ENCODE measurements around the gene CD2. TPM values are rescaled to one million over a fixed set of nuclear protein-coding genes. Genes with fewer than 3 reads are reported as not detected.

The CD2 gene
- total RNA-seq, 1 experiment from 2014 or later: not detected

DNA sequence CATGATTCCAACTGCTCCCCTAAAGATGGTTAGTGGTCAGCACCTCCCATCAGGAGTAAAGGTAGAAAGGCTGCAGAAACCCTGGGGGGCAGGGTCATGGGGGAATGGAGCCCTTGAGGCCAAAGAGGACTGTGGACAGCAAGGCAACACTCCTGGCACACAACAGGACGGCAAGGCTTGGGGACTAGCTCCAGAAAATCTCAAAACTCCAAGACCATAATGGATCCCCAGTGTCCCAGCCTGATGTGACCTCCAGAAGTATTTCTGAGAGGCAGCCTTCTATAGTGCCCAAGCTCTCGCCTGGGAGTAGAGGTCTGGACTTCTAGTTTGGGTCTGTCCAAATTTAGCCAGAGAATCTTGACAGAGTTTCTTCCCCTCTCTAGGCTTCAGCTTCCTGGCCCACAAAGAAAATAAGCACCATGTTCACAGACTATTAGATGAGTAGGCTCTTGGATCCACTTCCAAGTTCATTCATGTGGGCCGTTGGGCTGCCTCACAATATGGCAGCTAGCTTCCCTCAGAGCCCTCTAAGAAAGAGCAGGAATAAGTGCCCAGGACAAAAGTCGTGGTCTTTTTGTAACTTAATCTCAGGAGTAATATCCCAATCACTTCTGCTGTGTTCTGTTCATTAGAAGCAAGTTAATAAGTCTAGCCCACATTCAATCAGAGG, 6.9 kb downstream of the CD2 start:
- no peaks in the 10 kb centered on the region for H3K36me3 ChIP-seq (replicated peaks; ENCODE audit: control insufficient read depth, insufficient read depth, low read length)
- H3K4me3 ChIP-seq (ENCODE audit: insufficient read depth, low read depth, low read length): no peak overlapping the region
- H3K27me3 ChIP-seq (ENCODE audit: control insufficient read depth, insufficient read depth, low read length): no peaks in the 10 kb centered on the region
- DNase-seq: no peak

DNA sequence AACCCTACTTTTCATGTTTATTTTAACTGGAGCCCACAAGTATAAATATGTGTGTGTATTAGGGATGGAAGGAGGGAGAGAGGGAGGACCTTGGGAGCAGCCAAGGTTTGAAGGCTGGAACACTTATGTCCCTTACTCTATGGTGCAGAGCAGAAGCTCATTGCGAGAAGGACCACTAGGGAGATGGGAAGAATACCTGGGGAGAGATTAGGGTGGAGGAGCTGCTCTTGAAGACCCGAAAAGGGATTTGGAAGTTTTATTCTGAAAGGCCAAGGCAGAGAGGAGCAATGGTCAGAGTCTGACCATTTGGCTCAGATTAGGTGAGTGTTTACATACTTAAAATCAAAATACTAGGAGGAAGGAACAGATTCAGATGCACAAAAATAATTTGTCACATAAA, 8.1 kb downstream of the CD2 start:
- H3K36me3 ChIP-seq (replicated peaks; ENCODE audit: control insufficient read depth, insufficient read depth, low read length): no peaks in the 10 kb centered on the region
- H3K4me3 ChIP-seq (ENCODE audit: insufficient read depth, low read depth, low read length): no peak overlapping the region
- H3K27me3 ChIP-seq (ENCODE audit: control insufficient read depth, insufficient read depth, low read length): no peaks in the 10 kb centered on the region
- DNase-seq: no peak

DNA sequence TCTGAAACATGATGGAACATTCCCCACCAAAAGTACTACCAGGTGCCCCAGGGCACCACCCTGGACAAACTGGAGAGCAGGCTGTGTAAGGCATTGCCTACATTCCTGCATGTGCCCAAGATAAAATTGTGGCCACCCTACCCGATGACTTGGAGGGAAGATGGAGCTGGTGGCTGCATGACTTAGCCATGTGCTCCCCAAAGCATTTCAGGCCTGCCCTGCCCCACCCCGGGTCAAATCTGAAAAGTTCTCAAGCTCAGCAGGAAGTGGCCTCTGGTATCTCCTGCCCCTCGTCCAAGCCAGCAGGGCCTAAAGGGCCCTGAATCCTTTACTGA, 8.5 kb downstream of the CD2 start:
- Histone ChIP-seq H3K36me3 (replicated peaks; ENCODE audit: control insufficient read depth, insufficient read depth, low read length) (no peaks in the 10 kb centered on the region), H3K4me3 (ENCODE audit: insufficient read depth, low read depth, low read length) (no peak overlapping the region), H3K27me3 (ENCODE audit: control insufficient read depth, insufficient read depth, low read length) (no peaks in the 10 kb centered on the region)
- no peak for DNase-seq

DNA sequence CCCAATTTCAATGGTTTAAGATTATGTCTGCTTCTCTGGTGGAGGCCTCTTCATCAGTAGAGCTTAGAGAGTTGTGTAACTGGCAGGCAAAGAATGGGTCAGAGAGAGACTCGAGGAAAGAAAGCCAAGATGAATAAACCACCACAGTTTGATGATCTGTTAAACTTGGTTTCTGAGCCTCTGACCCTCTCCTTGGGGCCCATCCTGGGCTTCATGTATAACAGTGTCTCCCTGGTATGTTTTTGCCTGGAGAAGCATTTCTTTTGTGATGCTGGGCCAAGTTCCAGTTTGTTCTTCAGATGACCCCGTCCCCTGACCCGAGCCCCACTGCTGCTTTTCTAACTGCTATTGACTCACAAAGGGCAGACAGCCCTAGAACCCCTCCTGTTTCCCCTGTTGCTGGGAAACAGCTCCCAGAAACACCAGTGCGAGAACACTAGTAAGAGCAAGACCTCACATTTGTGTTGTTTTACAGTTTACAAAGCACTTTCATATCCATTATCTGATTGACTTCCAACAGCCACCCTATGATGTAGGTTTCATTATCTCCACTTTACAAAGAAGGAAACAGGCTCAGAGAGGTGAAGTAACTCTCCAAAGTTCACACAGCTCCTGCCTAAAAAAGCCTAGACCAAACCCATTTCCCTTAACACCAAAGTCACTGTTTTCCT, 9.0 kb downstream of the CD2 start:
- Histone ChIP-seq H3K27me3 (ENCODE audit: control insufficient read depth, insufficient read depth, low read length) (no peaks in the 10 kb centered on the region), H3K36me3 (replicated peaks; ENCODE audit: control insufficient read depth, insufficient read depth, low read length) (no peaks in the 10 kb centered on the region), H3K4me3 (ENCODE audit: insufficient read depth, low read depth, low read length) (no peak overlapping the region)
- DNase-seq: no peak

DNA sequence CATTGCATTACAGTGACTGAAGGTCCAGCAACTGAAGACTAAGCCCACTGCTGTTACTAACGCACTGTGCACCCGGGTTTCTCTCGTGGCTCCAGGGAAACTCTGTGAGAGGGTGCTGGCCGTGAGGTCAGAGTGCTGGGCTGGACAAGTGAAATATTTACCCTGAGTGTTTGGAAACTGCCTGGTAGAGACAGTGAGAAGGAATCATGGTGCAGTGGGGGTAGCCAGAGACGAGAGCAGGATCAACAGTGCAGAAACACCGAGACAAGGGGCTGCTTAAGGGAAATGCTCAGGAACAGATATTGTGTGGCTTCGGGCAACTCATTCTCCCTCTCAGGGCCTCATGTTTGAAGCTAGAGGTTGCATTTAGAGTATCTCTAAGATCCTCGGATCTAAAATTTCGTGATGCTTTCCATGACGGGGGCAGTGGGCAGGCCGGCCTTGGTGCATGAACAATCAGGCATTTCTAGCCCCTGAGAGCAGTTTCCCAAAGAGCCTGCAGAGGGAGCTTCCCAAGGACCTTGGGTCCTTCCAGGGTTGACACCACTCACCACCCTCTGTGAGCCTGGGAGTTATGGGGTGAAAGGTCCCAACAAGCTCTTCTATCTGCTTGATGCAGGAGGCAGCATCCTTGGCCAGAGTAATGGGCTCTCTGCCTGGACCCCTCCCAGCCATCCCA, 9.7 kb downstream of the CD2 start:
- no peaks in the 10 kb centered on the region for H3K27me3 ChIP-seq (ENCODE audit: control insufficient read depth, insufficient read depth, low read length)
- DNase-seq: peak; percentile 80
- no peak overlapping the region for H3K4me3 ChIP-seq (ENCODE audit: insufficient read depth, low read depth, low read length)
- no peaks in the 10 kb centered on the region for H3K36me3 ChIP-seq (replicated peaks; ENCODE audit: control insufficient read depth, insufficient read depth, low read length)

DNA sequence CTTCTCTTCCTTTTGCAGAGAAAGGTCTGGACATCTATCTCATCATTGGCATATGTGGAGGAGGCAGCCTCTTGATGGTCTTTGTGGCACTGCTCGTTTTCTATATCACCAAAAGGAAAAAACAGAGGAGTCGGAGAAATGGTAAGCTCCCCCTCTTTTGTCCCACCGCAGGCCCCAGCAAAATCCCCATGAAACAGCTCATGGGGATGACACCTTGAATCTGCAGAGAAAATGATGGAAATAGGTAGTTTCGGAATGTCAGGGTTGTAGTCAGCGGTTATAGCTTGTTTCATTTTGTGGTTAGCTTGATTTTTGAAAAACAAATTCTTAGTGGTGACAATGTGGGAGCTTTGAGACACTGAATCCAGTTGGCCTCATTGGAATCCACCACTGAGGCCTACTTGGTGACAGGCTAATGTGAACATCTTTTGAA, 10.3 kb downstream of the CD2 start:
- Histone ChIP-seq H3K27me3 (ENCODE audit: control insufficient read depth, insufficient read depth, low read length) (no peaks in the 10 kb centered on the region), H3K4me3 (ENCODE audit: insufficient read depth, low read depth, low read length) (no peak overlapping the region)
- DNase-seq: no peak

DNA sequence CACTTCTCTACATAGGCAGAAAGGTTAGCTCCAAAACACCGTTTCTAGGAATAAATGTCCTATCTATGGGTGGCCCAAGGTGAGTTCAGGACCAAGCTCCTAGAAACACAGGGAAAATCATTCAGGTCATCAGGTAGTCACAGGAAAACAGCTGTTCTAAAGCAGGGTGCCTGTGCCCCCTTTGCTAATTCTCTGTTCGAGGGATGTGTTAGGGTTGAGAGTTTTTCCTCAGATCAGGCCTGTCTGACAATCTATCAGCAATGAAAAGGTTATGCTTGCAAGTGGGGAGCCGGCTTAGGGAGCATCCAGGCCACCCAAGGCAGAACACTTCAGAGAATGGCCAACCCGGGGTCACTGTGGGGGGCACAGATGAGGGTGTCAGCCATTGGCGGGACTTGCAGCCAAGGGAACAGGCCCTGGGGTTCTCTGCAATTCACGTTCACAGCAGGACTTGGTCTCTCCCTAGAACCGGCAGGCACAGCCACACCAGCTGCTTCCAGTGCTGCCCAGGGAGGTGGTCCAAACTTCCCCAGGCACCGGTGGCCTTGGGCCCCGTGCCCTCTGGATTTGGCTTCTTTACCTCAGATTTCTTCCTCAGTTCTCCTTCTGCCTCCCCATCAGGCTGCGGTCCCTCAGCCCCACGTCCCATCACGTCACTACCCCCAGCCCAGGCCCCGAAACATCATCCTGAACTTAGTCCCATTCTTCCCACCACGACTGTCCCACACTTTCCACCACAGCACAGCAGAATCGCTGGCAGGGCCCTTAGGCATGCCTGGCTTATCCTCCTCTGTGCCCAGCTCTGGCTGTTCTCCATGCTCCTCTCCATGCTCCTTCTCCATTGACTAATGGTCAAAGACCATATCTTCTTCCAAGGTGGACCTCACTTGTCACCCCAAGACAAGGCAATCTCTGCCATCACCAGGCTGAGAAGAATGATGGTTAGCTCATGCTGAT, 11.0 kb downstream of the CD2 start:
- no peak for DNase-seq
- no peak overlapping the region for H3K4me3 ChIP-seq (ENCODE audit: insufficient read depth, low read depth, low read length)
- H3K27me3 ChIP-seq (ENCODE audit: control insufficient read depth, insufficient read depth, low read length): no peaks in the 10 kb centered on the region

More for the DNA sequence above, 10.3 kb downstream of the CD2 start:
- H3K36me3 ChIP-seq (replicated peaks; ENCODE audit: control insufficient read depth, insufficient read depth, low read length): no peaks in the 10 kb centered on the region

DNA sequence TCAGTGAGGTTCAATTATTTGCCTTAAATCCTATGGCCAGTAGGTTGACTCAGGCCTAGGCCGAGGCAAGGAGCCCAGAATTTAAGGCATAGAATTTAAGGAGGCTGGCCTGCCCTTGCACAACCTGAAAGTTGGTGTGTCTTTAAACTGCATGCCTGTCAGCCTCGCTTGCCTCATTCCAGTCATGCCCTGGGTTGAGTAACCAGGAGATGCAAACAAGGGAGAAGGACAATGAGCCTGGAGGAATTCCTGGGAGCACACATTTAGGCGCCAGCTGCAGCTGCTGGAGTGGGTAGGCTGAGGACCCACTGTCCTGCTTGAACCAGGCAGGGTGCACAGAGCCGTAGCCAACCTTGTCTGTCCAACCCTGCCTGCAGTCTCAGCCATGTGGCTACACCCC, 11.7 kb downstream of the CD2 start:
- H3K4me3 ChIP-seq (ENCODE audit: insufficient read depth, low read depth, low read length): no peak overlapping the region
- no peak for DNase-seq
- H3K36me3 ChIP-seq (replicated peaks; ENCODE audit: control insufficient read depth, insufficient read depth, low read length): no peaks in the 10 kb centered on the region
- H3K27me3 ChIP-seq (ENCODE audit: control insufficient read depth, insufficient read depth, low read length): no peaks in the 10 kb centered on the region

More for the DNA sequence above, 11.0 kb downstream of the CD2 start:
- H3K36me3 ChIP-seq (replicated peaks; ENCODE audit: control insufficient read depth, insufficient read depth, low read length): no peaks in the 10 kb centered on the region

DNA sequence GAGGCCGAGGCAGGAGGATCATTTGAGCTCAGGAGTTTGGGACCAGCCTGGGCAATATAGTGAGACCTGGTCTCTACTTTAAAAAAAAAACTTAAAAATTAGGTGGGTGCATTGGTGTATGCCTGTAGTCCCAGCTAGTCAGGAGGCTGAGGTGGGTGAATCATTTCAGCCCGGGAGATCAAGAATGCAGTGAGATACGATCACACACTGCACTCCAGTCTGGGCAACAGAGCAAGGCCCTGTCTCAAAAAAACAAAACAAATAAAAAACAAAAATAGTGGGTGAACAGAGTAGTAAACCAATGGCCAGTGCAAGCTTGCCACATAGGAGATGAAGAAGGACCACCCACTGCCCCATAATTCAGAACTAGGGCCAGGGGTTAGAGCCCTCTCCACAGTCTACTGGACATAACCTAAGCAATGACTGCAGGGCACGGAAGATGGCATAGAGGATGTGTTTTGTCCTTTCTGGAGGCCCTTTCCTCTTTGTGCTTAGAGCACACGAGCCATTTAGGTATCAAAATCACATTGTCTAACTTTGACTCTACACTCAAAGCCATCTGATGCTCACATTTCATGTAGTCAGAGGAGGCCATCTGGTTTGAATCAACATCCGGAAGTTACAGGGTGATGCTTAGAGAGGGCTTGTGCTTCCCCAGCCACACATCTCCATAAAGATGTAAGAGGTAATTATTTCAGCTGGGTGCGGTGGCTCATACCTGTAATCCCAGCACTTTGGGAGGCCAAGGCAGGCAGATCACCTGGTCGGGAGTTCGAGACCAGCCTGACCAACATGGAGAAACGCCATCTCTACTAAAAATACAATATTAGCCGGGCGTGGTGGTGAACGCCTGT, 12.6 kb downstream of the CD2 start:
- H3K4me3 ChIP-seq (ENCODE audit: insufficient read depth, low read depth, low read length): no peak overlapping the region
- no peaks in the 10 kb centered on the region for H3K27me3 ChIP-seq (ENCODE audit: control insufficient read depth, insufficient read depth, low read length)
- no peaks in the 10 kb centered on the region for H3K36me3 ChIP-seq (replicated peaks; ENCODE audit: control insufficient read depth, insufficient read depth, low read length)
- DNase-seq: no peak

DNA sequence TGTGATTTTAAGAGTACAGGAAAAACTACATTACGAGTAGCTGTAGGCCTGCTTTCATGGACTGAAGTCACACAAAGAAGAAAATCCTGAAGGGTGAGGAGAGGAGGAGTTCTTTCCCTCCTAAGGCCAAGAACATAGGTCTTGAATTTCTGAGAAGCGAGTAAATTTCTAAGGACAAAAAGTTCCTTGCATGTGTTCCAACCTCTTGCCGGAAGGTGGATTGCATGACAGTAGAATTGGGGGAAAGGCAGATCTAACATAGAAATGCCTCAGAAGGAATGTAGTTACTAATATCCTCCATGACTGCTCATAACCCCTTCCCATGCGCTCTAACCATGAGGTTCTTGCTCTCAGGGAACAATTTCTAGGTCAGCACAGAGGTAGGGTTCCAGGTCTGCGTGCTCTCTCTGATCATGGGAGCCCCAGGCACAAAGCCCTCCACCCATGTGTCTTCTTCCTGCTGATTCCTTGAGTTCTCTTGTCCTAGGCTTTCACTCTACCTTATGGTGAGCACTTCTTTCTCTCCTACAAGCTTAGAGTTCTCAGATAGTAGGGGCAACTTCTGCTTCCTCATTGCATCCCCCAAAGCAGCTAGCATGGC, 13.7 kb downstream of the CD2 start:
- no peak for DNase-seq
- Histone ChIP-seq H3K36me3 (replicated peaks; ENCODE audit: control insufficient read depth, insufficient read depth, low read length) (no peaks in the 10 kb centered on the region), H3K27me3 (ENCODE audit: control insufficient read depth, insufficient read depth, low read length) (no peaks in the 10 kb centered on the region), H3K4me3 (ENCODE audit: insufficient read depth, low read depth, low read length) (no peak overlapping the region)

DNA sequence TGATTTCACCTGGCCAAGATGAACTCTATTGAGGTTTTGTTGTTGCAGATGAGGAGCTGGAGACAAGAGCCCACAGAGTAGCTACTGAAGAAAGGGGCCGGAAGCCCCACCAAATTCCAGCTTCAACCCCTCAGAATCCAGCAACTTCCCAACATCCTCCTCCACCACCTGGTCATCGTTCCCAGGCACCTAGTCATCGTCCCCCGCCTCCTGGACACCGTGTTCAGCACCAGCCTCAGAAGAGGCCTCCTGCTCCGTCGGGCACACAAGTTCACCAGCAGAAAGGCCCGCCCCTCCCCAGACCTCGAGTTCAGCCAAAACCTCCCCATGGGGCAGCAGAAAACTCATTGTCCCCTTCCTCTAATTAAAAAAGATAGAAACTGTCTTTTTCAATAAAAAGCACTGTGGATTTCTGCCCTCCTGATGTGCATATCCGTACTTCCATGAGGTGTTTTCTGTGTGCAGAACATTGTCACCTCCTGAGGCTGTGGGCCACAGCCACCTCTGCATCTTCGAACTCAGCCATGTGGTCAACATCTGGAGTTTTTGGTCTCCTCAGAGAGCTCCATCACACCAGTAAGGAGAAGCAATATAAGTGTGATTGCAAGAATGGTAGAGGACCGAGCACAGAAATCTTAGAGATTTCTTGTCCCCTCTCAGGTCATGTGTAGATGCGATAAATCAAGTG, 14.3 kb downstream of the CD2 start:
- Histone ChIP-seq H3K27me3 (ENCODE audit: control insufficient read depth, insufficient read depth, low read length) (no peaks in the 10 kb centered on the region), H3K36me3 (replicated peaks; ENCODE audit: control insufficient read depth, insufficient read depth, low read length) (no peaks in the 10 kb centered on the region), H3K4me3 (ENCODE audit: insufficient read depth, low read depth, low read length) (no peak overlapping the region)
- no peak for DNase-seq

DNA sequence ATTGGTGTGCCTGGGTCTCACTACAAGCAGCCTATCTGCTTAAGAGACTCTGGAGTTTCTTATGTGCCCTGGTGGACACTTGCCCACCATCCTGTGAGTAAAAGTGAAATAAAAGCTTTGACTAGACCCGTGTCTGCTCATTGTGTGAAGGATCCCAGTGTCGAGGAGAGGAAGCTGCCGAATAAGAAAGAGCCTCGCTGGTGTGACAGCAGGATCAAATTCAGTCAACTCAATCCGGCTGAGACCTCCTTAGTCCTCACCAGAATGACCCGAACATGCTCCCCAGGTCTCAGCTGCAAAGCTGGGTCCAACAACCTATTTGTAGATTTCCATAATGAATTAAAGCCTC, 14.8 kb downstream of the CD2 start:
- no peak for DNase-seq
- H3K27me3 ChIP-seq (ENCODE audit: control insufficient read depth, insufficient read depth, low read length): no peaks in the 10 kb centered on the region
- no peak overlapping the region for H3K4me3 ChIP-seq (ENCODE audit: insufficient read depth, low read depth, low read length)
- no peaks in the 10 kb centered on the region for H3K36me3 ChIP-seq (replicated peaks; ENCODE audit: control insufficient read depth, insufficient read depth, low read length)

DNA sequence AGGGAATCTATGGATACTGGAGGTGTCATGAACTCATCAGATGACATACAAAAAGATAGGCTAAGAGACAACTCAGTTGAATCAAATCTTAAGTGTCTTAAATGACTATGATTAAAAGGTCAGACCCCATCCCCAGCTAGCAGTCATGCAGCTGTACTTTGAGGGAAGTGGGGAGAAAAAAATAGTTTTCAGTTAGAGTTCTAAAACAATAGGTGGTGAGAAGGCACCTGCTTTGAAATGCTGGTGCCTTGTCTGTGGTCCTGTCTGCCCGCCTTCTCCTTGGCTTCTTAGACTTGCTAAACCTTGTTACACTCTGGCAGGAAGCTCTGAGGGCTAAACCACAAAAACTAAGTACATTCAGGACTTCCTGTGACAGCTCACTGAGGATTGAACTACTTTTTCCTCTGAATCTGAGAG, 15.3 kb downstream of the CD2 start:
- no peaks in the 10 kb centered on the region for H3K27me3 ChIP-seq (ENCODE audit: control insufficient read depth, insufficient read depth, low read length)
- no peak for DNase-seq
- H3K36me3 ChIP-seq (replicated peaks; ENCODE audit: control insufficient read depth, insufficient read depth, low read length): no peaks in the 10 kb centered on the region
- H3K4me3 ChIP-seq (ENCODE audit: insufficient read depth, low read depth, low read length): no peak overlapping the region
